HepG2 (cell line): ENCODE measurements around the gene GRID1. TPM values are rescaled to one million over a fixed set of nuclear protein-coding genes. Genes with fewer than 3 reads are reported as not detected.

Experiments used
- ATAC-seq: fragments of 200-7000 bp; cut with Tn5 transposase; 3 replicates; pipeline ENCODE4 v1.9.1; 2020; ENCODE audit warnings: mild to moderate bottlenecking, moderate library complexity
- BruUV-seq: library from RNA; stranded (reverse); fragments of 400-500 nt; replicated peaks from 2 replicates; lab custom pipeline; 2021; lab: Mats Ljungman, UMichigan
- CTCF ChIA-PET: fragments of 300-600 bp; formaldehyde crosslinking; extraction: SDS; loops from one replicate; lab custom pipeline; 2021; ENCODE audit warnings: low total read pairs, inconsistent platforms, low intra/inter-chr PET ratio; lab: Yijun Ruan, JAX
- POLR2A ChIA-PET: fragments of 350-600 bp; sonication (Branson Sonifier 250); formaldehyde crosslinking; loops from one replicate; lab custom pipeline; 2020; ENCODE audit warnings: antibody characterized with exemption, inconsistent platforms; lab: Yijun Ruan, JAX
- DNase-seq: peaks from one replicate; pipeline ENCODE4 v3.0.0-alpha.2; 2015; ENCODE audit warnings: low spot score
- FAIRE-seq: peaks from 3 replicates; lab custom pipeline; 2011; peaks lifted over from hg19 to GRCh38; lab: Jason Lieb, UNC
- H2AFZ ChIP-seq: one replicate; pipeline ENCODE4 v1.6.1; 2011; ENCODE audit warnings: low read length, inconsistent platforms
- H3K27ac ChIP-seq: fragments of 300-600 bp; 3 replicates; pipeline ENCODE4 v1.8.0; 2011; ENCODE audit warnings: mixed run types, mild to moderate bottlenecking, mixed read lengths, low read length, inconsistent platforms; ENCODE audit not compliant: insufficient read depth; ENCODE audit errors: extremely low read length
- H3K27me3 ChIP-seq, 2 experiments: fragments of 200-600 bp in 1 of 2; 2 replicates in 1 of 2; 3 replicates in 1 of 2; pipeline versions ENCODE4 v1.6.0 to v1.8.0; 2011; ENCODE audit warnings: low read length in 2 of 2, mild to moderate bottlenecking in 2 of 2, moderate library complexity in 2 of 2, inconsistent platforms in 1 of 2; ENCODE audit not compliant: insufficient read depth in 2 of 2, control insufficient read depth in 1 of 2
- H3K36me3 ChIP-seq, 2 experiments: fragments of 200-600 bp in 1 of 2; replicated peaks in 1 of 2; 2 replicates in 1 of 2; 3 replicates in 1 of 2; pipeline versions ENCODE4 v1.5.1 to v1.8.0; 2011; ENCODE audit warnings: low read length in 2 of 2, inconsistent platforms in 1 of 2; ENCODE audit not compliant: insufficient read depth in 2 of 2, control insufficient read depth in 1 of 2
- H3K4me1 ChIP-seq: 2 replicates; pipeline ENCODE4 v1.5.1; 2012; ENCODE audit warnings: low read length, inconsistent platforms; ENCODE audit not compliant: insufficient read depth
- H3K4me2 ChIP-seq: 2 replicates; pipeline ENCODE4 v1.6.0; 2011; ENCODE audit warnings: low read depth, low read length, inconsistent platforms
- H3K4me3 ChIP-seq, 3 experiments: fragments of 200-600 bp in 1 of 3; sonication (generic), shearing (Covaris generic) in 1 of 3; replicated peaks in 1 of 3; 2 replicates each; pipeline ENCODE4 v1.5.1; 2011 to 2016; ENCODE audit warnings: low read length in 3 of 3, inconsistent platforms in 2 of 3, low read depth in 2 of 3, mild to moderate bottlenecking in 2 of 3, control low read depth in 1 of 3, mixed read lengths in 1 of 3; ENCODE audit not compliant: insufficient read depth in 1 of 3
- H3K79me2 ChIP-seq: one replicate; pipeline ENCODE4 v1.6.1; 2011; ENCODE audit warnings: low read length, inconsistent platforms; ENCODE audit not compliant: insufficient read depth
- H3K9ac ChIP-seq: 2 replicates; pipeline ENCODE4 v1.6.0; 2011; ENCODE audit warnings: mild to moderate bottlenecking, low read depth, low read length, inconsistent platforms; ENCODE audit not compliant: insufficient read depth
- H3K9me3 ChIP-seq: 2 replicates; pipeline ENCODE4 v1.5.1; 2012; ENCODE audit warnings: mild to moderate bottlenecking, low read length
- H4K20me1 ChIP-seq: 2 replicates; pipeline ENCODE4 v1.6.0; 2011; ENCODE audit warnings: inconsistent platforms, mild to moderate bottlenecking, low read length, moderate library complexity; ENCODE audit not compliant: insufficient read depth
- ELF3 ChIP-seq: IDR thresholded peaks from 2 replicates; pipeline ENCODE4 v1.6.1; 2016; ENCODE audit warnings: missing genetic modification reagents, missing compliant biosample characterization
- RXRB ChIP-seq: IDR thresholded peaks from 2 replicates; pipeline ENCODE4 v1.6.1; 2016; ENCODE audit warnings: borderline replicate concordance, missing genetic modification reagents, missing compliant biosample characterization
- TFE3 ChIP-seq: IDR thresholded peaks from 2 replicates; pipeline ENCODE4 v1.6.1; 2016
- WGBS: methylation state at CpG from one replicate; pipeline ENCODE4 v1.1.6; 2017; ENCODE audit warnings: low lambda C conversion rate; 5-methylcytosine and 5-hydroxymethylcytosine counted together
- in situ Hi-C: cut with HindIII; loops from 2 replicates; pipeline ENCODE4 v1.10.0; 2017; ENCODE audit warnings: low pct_unique_long_range_greater_than_20kb; ENCODE audit not compliant: extremely low pct_ligation_motif_present
- intact Hi-C: fragments of 100-400 bp; cut with micrococcal nuclease; formaldehyde crosslinking; loops from one replicate; pipeline ENCODE4 v1.10.0; 2022; ENCODE audit not compliant: unreplicated experiment
- polyA plus RNA-seq, 8 experiments: library from polyadenylated mRNA; depleted of rRNA in 3 of 8; stranded (reverse) in 7 of 8; unstranded in 1 of 8; fragments of >200 nt; fragmentation: Illumina TruSeq in 4 of 8; extraction: Trizol in 4 of 8; gene quantifications; 2 replicates each; pipeline versions ENCODE4 v1.2.1 to v1.2.3, GENCODE V29; 2011 to 2016; ENCODE audit warnings: low read depth in 4 of 8, missing spikeins in 1 of 8, mixed read lengths in 1 of 8; ENCODE audit not compliant: insufficient read depth in 1 of 8
- total RNA-seq, 5 experiments: library from RNA; depleted of rRNA; stranded (reverse); fragments of >200 nt; fragmentation: Illumina TruSeq; extraction: Trizol; gene quantifications; 2 replicates each; pipeline ENCODE4 v1.2.3, GENCODE V29; 2016; ENCODE audit warnings: low read depth in 1 of 5
- TF ChIP-seq, protein P1 (sequence below): sonication (generic); formaldehyde crosslinking; IDR thresholded peaks from 2 replicates; pipeline ENCODE4 v1.5.0; 2020; ENCODE audit warnings: mild to moderate bottlenecking, missing genetic modification reagents, moderate library complexity

The GRID1 gene
- total and polyA plus RNA-seq, 2 of the 13 experiments (the other 11 are each of a cell fraction or from before 2014, with no cell fraction given): 0.05 TPM; not detected in 1

DNA sequence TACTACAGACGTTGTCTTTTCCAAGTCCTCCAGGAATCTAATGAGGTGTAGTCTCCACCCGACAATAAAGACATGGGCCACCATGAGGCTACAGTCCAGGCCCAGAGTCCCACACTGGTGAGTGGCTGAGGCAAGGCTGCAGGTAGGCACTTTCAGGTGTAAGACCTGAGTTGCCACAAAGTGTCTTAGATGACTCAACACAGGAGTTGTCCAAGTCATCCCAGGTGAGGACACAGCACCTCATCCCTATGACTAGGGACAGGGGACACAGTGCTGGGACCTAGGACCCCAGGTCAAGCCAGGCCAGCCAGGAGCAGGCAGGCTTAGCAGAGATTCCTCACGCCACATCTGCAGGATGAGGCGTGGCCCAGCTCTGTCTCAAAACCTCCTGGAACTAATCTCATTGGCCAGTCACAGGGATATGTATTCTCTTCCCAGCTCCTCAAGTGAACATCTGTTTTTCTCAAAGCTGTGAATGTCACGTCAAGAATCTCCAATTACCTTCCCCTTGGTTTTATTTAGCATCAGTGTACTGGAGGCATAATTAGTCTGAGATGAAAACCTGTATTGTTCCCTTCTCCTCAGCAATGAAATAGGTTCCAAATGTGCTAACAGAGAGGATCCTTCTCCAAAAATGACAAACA is 254.6 kb downstream of the GRID1 start (continued):
- TF ChIP-seq RXRB (CRISPR knock-in tag): no peak
- no peak for TF ChIP-seq TFE3 (CRISPR knock-in tag)

- CTCF ChIA-PET: no interaction called here
- POLR2A ChIA-PET: no interaction called here
Observed at GRCh38 chr10:86110156-86110786, 256.3 kb downstream of the GRID1 start.

More at GRCh38 chr10:86110156-86110786, 256.3 kb downstream of the GRID1 start:
- Histone ChIP-seq H3K4me3 (no peak overlapping the region), H3K36me3 (no peaks in the 10 kb centered on the region), H3K27ac (no peak overlapping the region), H3K4me1 (no peaks in the 10 kb centered on the region), H3K27me3 (peaks cover 3 to 6% of the 10 kb centered on the region in 2 experiments; a peak in 2 of 5 replicates), H3K4me2 (no peak overlapping the region), H4K20me1 (no peaks in the 10 kb centered on the region), H2AFZ (no peak overlapping the region), H3K9me3 (no peaks in the 10 kb centered on the region), H3K79me2 (no peaks in the 10 kb centered on the region), H3K9ac (no peak overlapping the region)
- BruUV-seq: no TSS peak
- intact Hi-C loops (no loop called here), in situ Hi-C loops (no loop called here)
- DNase-seq (no peak), FAIRE-seq (no peak), ATAC-seq (peak; percentile 35; the same call in 1 of the 3 replicates)
- WGBS: 44% methylated on average over 5 of the region's 6 CpGs
- TF ChIP-seq ELF3: no peak
- TF ChIP-seq, protein P1, sequence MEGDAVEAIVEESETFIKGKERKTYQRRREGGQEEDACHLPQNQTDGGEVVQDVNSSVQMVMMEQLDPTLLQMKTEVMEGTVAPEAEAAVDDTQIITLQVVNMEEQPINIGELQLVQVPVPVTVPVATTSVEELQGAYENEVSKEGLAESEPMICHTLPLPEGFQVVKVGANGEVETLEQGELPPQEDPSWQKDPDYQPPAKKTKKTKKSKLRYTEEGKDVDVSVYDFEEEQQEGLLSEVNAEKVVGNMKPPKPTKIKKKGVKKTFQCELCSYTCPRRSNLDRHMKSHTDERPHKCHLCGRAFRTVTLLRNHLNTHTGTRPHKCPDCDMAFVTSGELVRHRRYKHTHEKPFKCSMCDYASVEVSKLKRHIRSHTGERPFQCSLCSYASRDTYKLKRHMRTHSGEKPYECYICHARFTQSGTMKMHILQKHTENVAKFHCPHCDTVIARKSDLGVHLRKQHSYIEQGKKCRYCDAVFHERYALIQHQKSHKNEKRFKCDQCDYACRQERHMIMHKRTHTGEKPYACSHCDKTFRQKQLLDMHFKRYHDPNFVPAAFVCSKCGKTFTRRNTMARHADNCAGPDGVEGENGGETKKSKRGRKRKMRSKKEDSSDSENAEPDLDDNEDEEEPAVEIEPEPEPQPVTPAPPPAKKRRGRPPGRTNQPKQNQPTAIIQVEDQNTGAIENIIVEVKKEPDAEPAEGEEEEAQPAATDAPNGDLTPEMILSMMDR: peak; percentile 33
